MM.1S (cell line): Measurements from ENCODE around the gene RAB7A.

Experiments used
- DNase-seq: peaks from one replicate; pipeline ENCODE4 v3.0.0-alpha.2; 2015
- H2AFZ ChIP-seq: fragments of 300-600 bp; sonication (generic); 2 replicates; pipeline ENCODE4 v1.6.0; 2016; ENCODE audit warnings: antibody characterized with exemption, low read length
- H3F3A ChIP-seq: fragments of 300-600 bp; sonication (generic); 2 replicates; pipeline ENCODE4 v1.6.1; 2016; ENCODE audit warnings: mild to moderate bottlenecking, antibody characterized with exemption, low read length, moderate library complexity, mixed read lengths; ENCODE audit not compliant: insufficient read depth
- H3K27ac ChIP-seq: fragments of 300-600 bp; sonication (generic); 2 replicates; pipeline ENCODE4 v1.5.1; 2016; ENCODE audit warnings: mild to moderate bottlenecking, low read length
- H3K27me3 ChIP-seq: fragments of 300-600 bp; sonication (generic); replicated peaks from 2 replicates; pipeline ENCODE4 v1.6.0; 2016; ENCODE audit warnings: low read length; ENCODE audit not compliant: insufficient read depth
- H3K36me3 ChIP-seq: fragments of 300-600 bp; sonication (generic); replicated peaks from 2 replicates; pipeline ENCODE4 v1.6.1; 2016; ENCODE audit warnings: mild to moderate bottlenecking, low read length, mixed read lengths; ENCODE audit not compliant: insufficient read depth
- H3K4me1 ChIP-seq: fragments of 300-600 bp; sonication (generic); 2 replicates; pipeline ENCODE4 v1.6.1; 2016; ENCODE audit warnings: low read length, mixed read lengths
- H3K4me2 ChIP-seq: fragments of 300-600 bp; sonication (generic); 2 replicates; pipeline ENCODE4 v1.6.0; 2016; ENCODE audit warnings: low read depth, low read length
- H3K4me3 ChIP-seq: fragments of 300-600 bp; sonication (generic); 2 replicates; pipeline ENCODE4 v1.5.1; 2016; ENCODE audit warnings: low read length, mixed read lengths
- H3K79me2 ChIP-seq: fragments of 300-600 bp; sonication (generic); 2 replicates; pipeline ENCODE4 v1.6.1; 2016; ENCODE audit warnings: mixed run types, low read length, mixed read lengths
- H3K9ac ChIP-seq: fragments of 300-600 bp; sonication (generic); 2 replicates; pipeline ENCODE4 v1.6.1; 2016; ENCODE audit warnings: low read length, mixed read lengths
- H3K9me2 ChIP-seq: fragments of 300-600 bp; sonication (generic); replicated peaks from 2 replicates; pipeline ENCODE4 v1.6.1; 2016; ENCODE audit warnings: mild to moderate bottlenecking, low read length, mixed read lengths; ENCODE audit not compliant: insufficient read depth
- H3K9me3 ChIP-seq: fragments of 300-600 bp; sonication (generic); replicated peaks from 2 replicates; pipeline ENCODE4 v1.6.1; 2016; ENCODE audit warnings: mild to moderate bottlenecking, low read length, mixed read lengths; ENCODE audit not compliant: insufficient read depth
- H4K20me1 ChIP-seq: fragments of 300-600 bp; sonication (generic); 2 replicates; pipeline ENCODE4 v1.6.1; 2016; ENCODE audit warnings: mild to moderate bottlenecking, low read length, moderate library complexity, mixed read lengths; ENCODE audit not compliant: insufficient read depth
- EZH2 ChIP-seq: fragments of 300-600 bp; sonication (generic); optimal IDR thresholded peaks from 2 replicates; pipeline ENCODE3; 2017; ENCODE audit warnings: low read depth, mild to moderate bottlenecking, antibody characterized with exemption, low read length, mixed read lengths
- EZH2phosphoT487 ChIP-seq: fragments of 300-600 bp; sonication (generic); IDR thresholded peaks from 2 replicates; pipeline ENCODE4 v1.6.1; 2018; ENCODE audit warnings: antibody characterized with exemption, low read length
- TF ChIP-seq, protein P1 (sequence below): fragments of 300-600 bp; sonication (generic); IDR thresholded peaks from 2 replicates; pipeline ENCODE4 v1.5.1; 2016; ENCODE audit warnings: antibody characterized with exemption, low read length, mixed read lengths

Gene RAB7A

DNA sequence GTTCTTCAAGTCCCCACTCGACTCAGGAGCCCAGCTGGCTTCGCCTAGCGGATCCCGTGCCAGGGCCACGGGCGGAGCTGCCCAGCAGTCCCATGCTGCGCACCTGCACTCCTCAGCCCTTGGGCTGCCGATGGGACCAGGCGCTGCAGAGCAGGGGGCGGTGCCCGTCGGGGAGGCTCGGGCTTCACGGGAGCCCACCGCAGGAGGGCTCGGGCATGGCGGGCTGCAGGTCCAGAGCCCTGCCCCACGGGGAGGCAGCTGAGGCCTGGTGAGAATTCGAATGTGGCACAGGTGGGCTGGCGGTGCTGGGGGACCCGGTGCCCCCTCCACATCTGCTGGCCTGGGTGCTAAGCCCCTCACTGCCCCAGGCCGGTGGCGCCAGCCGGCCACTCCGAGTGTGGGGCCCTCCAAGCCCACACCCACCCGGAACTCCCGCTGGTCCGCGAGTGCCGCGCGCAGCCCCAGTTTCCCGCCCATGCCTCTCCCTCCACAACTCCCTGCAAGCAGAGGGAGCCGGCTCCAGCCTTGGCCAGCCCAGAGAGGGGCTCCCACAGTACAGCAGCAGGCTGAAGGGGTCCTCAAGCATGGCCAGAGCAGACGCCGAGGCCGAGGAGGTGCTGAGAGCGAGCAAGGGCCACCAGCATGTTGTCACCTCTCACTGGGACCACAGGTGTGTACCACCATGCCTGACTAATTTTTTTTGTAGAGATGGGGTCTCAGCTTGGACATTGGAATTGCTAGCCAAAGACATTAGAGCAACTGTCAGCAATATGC, 17.0 kb downstream of the RAB7A start:
- peaks cover 3% of the 10 kb centered on the region; the same call in 1 of the 2 replicates for H3K36me3 ChIP-seq
- H3K4me2 ChIP-seq = no peak overlapping the region
- DNase-seq = no peak
- TF ChIP-seq EZH2 = no peak
- TF ChIP-seq EZH2phosphoT487 = no peak
- TF ChIP-seq, protein P1, sequence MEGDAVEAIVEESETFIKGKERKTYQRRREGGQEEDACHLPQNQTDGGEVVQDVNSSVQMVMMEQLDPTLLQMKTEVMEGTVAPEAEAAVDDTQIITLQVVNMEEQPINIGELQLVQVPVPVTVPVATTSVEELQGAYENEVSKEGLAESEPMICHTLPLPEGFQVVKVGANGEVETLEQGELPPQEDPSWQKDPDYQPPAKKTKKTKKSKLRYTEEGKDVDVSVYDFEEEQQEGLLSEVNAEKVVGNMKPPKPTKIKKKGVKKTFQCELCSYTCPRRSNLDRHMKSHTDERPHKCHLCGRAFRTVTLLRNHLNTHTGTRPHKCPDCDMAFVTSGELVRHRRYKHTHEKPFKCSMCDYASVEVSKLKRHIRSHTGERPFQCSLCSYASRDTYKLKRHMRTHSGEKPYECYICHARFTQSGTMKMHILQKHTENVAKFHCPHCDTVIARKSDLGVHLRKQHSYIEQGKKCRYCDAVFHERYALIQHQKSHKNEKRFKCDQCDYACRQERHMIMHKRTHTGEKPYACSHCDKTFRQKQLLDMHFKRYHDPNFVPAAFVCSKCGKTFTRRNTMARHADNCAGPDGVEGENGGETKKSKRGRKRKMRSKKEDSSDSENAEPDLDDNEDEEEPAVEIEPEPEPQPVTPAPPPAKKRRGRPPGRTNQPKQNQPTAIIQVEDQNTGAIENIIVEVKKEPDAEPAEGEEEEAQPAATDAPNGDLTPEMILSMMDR = no peak
- H3K9me2 ChIP-seq = no peaks in the 10 kb centered on the region
- no peak overlapping the region for H3K4me3 ChIP-seq
- no peaks in the 10 kb centered on the region for H3K4me1 ChIP-seq
- H4K20me1 ChIP-seq = peaks cover 24% of the 10 kb centered on the region; the same call in 1 of the 2 replicates
- H3F3A ChIP-seq = no peaks in the 10 kb centered on the region
- H3K9me3 ChIP-seq = no peaks in the 10 kb centered on the region
- H3K27me3 ChIP-seq = no peaks in the 10 kb centered on the region
- H3K79me2 ChIP-seq = peaks cover 96% of the 10 kb centered on the region
- no peak overlapping the region for H3K27ac ChIP-seq
- H2AFZ ChIP-seq = no peak overlapping the region
- no peak overlapping the region for H3K9ac ChIP-seq

- H3K9ac ChIP-seq = no peak overlapping the region
- TF ChIP-seq, protein P1 = no peak
- TF ChIP-seq EZH2 = no peak
- H3K4me3 ChIP-seq = no peak overlapping the region
- no peaks in the 10 kb centered on the region for H3K27me3 ChIP-seq
- no peaks in the 10 kb centered on the region for H3K9me2 ChIP-seq
- peaks cover 37% of the 10 kb centered on the region for H4K20me1 ChIP-seq
- H3K4me1 ChIP-seq = no peaks in the 10 kb centered on the region
- H3K9me3 ChIP-seq = no peaks in the 10 kb centered on the region
- H3K79me2 ChIP-seq = peaks cover 96% of the 10 kb centered on the region
- no peak for DNase-seq
- H3F3A ChIP-seq = no peaks in the 10 kb centered on the region
- no peak overlapping the region for H3K4me2 ChIP-seq
- no peak overlapping the region for H3K27ac ChIP-seq
- no peak overlapping the region for H2AFZ ChIP-seq
- peaks cover 3% of the 10 kb centered on the region; the same call in 1 of the 2 replicates for H3K36me3 ChIP-seq
These were observed 19.8 kb downstream of the RAB7A start for GRCh38 chr3:128745742-128746141.

- Histone ChIP-seq H3K9ac (no peak overlapping the region), H3K4me2 (no peak overlapping the region), H3F3A (no peaks in the 10 kb centered on the region), H3K9me2 (no peaks in the 10 kb centered on the region), H3K4me3 (no peak overlapping the region), H2AFZ (no peak overlapping the region), H3K79me2 (peaks cover 97% of the 10 kb centered on the region), H3K27me3 (no peaks in the 10 kb centered on the region), H3K36me3 (no peaks in the 10 kb centered on the region), H3K27ac (no peak overlapping the region), H3K4me1 (no peaks in the 10 kb centered on the region), H4K20me1 (peaks cover 32% of the 10 kb centered on the region), H3K9me3 (no peaks in the 10 kb centered on the region)
- no peak for DNase-seq
- TF ChIP-seq EZH2 (no peak), EZH2phosphoT487 (no peak)
- TF ChIP-seq, protein P1 = no peak
These were observed 20.9 kb downstream of the RAB7A start for GRCh38 chr3:128746881-128747280.
